HG02763 (cell line): Measurements from ENCODE around the gene FNDC3A.
A peak's percentile ranks its signal among the peaks of the same experiment; 100 is the strongest.

Experiments
- ATAC-seq: cut with Tn5 transposase; IDR thresholded peaks from one replicate; pipeline ENCODE4 v1.9.1; 2021; ENCODE audit warnings: mild to moderate bottlenecking, moderate library complexity; ENCODE audit not compliant: unreplicated experiment

FNDC3A gene

DNA sequence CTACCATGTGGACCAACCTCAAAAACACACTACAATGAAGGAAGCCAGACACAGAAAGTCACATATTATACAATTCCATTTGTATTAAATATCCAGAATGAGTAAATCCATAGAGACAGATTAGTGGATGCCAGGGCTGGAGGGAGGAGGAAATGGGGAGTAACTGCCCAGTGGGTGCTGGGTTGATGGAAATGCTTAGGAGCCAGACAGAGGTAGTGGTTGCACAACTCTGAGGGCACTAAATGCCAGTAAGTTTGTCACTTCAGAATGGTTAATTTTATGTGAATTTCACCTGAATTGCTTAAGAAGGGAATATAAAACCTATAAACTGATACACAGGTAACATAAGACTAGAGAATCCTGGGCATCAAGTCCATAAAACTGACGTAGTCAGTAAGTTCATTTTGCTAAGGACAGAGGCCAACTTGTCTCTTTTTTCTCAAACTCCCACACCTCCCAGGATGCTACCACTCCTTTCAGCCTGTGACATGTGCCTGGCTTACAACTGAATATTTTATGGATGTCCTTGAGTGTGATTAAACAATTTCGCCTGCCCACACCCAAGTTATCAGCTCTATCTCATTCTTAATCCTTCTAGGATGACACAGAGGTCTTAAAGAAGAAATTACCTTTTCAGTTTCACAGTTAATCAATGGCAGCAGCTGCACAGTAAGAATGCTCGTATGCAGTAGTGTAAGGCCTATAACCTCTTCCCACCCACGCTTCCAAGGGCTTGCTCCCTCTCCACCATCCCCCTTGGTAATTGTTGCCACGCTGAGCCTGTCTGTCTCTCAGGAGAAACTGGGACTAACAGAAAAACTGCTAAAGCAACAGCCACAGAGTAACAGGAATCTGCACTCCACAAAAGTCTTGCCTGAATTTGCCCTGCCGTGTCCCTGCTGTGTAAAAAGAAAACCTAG lies 238.5 kb downstream of the FNDC3A start:
- no peak for ATAC-seq

DNA sequence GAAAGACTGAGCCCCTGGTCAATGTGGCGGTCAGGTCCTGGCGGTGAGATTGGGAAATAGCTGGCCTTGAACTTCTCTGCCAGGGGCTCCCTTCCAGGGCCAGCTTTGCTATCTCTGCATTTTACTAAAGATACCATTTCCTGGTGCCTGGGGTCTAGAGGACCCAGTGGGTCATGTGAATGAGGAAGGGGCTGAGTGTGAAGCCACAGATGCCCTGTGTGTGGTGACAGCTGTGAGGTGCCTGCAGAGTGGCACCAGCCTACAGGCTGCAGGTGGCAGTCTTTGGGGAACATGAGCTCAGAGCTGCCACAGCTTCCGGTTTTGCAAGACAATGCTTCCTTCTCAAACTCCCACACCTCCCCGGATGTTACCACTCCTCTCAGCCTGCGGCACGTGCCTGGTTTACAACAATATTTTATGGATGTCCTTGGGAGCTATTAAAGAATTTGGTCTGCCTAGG lies 239.2 kb downstream of the FNDC3A start:
- ATAC-seq: peak; percentile 50

DNA sequence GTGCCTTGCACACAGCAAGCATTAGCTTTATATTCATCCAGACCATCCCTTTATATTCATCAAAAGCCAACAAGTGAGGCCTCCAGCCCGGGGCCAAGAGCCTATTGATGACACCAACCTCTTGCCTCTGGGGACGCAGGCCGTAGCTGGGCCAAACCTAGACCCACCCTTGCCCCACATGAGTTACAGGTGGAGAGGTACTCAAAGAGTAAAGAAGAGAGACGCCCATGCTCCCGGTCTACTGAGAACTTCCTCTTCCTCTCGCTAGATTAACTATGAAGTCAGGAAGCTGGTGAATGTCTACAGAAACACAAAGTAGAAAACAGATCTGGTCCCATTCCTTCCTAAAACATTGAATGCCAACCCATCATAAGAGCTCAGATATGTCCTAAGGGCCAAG lies 240.6 kb downstream of the FNDC3A start:
- no peak for ATAC-seq

DNA sequence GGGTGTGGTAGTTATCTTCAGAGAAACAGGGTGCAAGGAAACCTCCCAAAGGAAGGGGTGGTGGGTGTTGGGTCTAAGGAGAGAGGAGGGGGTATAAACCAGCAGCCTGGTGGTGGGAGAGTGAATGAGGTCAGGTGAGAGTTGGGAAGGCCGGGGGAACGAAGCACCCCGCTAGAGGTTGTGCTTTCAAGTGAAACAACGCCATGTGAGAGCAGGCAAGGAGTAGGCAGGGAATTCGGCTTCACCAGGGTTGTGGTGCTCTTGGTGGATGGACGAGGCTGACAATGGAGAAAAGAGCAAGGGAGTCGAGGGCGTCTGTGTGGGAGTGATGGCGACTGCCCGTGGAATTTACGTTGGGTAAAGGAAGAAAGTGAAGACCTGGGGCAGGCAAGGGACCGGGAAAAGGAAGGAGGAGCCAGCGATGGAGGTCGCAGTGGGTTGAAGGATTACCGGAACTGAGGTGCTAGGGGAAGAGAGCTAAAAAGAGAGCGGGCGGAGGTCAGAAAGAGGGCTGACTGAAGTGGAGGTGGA lies 242.3 kb downstream of the FNDC3A start:
- no peak for ATAC-seq

GRCh38 chr13:49218493-49219051 lies 242.9 kb downstream of the FNDC3A start:
- no peak for ATAC-seq

DNA sequence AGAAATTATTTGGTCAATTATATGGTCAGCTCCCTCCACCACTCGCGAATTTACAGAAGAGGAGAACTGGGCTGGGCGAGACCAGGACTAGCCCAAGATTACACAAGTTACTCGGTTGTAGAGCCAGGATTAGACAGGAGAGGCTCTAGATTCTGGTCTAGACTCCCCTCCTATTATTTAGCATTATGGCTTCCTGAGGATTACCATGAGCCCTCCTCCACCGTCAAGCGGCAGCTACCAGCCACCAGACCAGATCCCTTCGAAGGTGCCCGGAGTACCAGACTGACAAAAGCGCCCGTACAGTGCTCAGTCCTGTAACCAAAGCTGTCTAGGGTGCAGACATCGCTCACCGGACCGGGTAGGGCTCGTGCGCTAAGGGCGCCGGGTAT lies 243.9 kb downstream of the FNDC3A start:
- ATAC-seq: no peak

GRCh38 chr13:49220036-49220855 lies 244.5 kb downstream of the FNDC3A start, which contains the start of gene MLNR:
MLNR (plus strand) TSS chr13:49220338; CDS start chr13:49220338, 0 bp downstream.
- no peak for ATAC-seq

GRCh38 chr13:49220856-49221589 lies 245.3 kb downstream of the FNDC3A start:
- ATAC-seq: no peak

DNA sequence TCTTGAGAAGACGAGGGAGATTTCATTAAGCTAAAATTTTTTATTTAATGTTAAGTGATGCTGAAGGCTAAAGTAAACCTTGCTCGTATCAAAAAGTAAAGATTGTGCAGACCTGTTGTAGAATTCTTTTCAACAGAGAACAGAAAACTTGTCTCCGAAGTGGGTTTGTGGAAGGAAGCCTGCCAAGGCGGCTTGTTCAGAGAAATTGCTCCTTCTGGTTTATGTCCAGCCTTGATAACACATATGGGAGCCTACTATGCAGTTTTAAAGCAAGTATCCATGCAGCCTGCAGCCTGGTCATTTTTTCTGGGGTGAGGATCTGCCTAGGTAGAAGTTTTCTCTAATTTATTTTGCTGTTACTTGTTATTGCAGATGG lies 245.9 kb downstream of the FNDC3A start:
- no peak for ATAC-seq

DNA sequence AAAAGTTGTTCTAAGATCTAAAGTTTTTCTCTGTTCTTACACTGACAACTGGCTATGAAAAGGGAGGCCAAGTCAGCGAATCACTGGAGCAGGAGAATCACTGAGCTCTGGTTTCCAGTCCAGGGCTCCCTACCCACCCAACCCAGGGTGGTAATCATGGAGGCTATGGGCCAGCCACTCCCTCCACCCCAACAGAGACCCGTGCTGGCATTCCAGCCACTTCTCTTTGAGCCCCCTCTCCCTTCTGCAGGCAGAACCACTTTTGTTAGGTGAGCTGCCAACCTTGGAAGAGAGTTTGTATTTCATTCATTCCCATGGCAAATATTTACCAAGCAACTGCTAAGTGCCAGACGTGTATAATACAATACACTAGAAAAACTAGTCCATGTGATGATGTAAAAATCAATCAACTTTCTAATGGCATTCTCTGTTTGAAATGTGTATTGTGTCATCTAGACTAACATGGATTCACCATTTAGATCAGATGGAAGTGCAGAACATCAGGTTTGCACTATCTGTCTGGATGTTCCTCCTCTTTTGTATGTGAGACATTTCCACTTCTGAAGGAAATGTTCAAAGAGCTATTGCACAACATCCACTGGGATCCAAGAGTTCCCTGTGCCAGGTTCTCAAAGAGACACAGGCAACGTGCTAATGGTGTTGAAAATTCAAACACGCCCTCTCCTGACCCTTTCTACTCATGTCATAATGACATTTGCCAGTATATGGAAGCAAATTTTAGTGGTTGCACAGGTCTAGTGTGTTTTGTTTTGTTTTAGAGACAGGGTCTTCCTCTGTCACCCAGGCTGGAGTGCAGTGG lies 249.7 kb downstream of the FNDC3A start:
- no peak for ATAC-seq

GRCh38 chr13:49226613-49227012 lies 250.9 kb downstream of the FNDC3A start:
- no peak for ATAC-seq

GRCh38 chr13:49234741-49235140 lies 259.0 kb downstream of the FNDC3A start:
- ATAC-seq: no peak

DNA sequence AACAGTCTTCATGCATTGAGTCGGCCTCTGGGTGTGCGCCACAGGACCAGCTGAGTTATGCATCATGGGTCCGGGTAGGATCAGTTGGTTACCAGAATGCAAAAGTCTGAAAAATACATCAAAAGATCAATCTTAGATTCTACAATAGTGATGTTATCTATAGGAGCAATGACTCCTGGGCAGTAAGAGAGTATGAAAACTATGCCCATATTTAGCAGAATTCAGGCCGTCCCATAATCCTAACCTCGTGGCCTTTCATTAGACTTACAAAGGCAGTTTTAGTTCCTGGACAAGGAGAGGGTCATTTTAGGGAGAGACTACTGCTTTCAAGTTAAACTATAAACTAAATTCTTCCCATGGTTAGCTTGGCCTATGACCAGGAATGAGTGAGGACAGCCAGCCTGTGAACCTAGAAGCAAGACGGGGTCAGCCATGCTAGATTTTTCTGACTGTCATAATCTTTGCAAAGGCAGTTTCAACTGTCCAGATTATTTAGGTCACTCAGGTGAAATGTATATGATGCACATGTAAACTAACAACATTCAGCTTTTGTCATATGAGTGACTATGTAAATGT lies 260.2 kb downstream of the FNDC3A start:
- no peak for ATAC-seq

- ATAC-seq: no peak
Observed at GRCh38 chr13:49238621-49239020, 262.9 kb downstream of the FNDC3A start.

GRCh38 chr13:49240017-49240416 lies 264.3 kb downstream of the FNDC3A start:
- no peak for ATAC-seq

DNA sequence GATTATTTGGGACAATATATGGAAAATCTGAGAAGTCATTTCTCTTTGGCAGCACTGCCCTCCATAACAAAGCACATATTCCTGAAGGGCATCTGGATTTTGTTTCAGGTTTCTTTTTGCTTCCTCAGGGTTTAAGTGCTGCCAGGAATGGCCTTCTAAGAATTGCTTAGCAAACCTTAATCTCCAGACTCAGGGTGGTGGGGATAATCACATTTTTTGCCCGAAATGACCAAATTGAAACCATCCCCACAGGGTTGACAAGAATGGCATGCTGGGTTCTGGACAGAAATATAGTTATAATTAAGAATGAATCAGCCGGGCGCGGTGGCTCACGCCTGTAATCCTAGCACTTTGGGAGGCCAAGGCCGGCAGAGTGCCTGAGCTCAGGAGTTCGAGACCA lies 265.6 kb downstream of the FNDC3A start:
- ATAC-seq: no peak

GRCh38 chr13:49245101-49245500 lies 269.4 kb downstream of the FNDC3A start:
- ATAC-seq: no peak

GRCh38 chr13:49246850-49247642 lies 271.3 kb downstream of the FNDC3A start:
- ATAC-seq: peak; percentile 20
